D341Med (cell line): ENCODE data around the gene DPYSL3.
A peak's percentile ranks its signal among the peaks of the same experiment; 100 is the strongest.
"Not testable (repeated sequence)": the region's sequence is repeated elsewhere in the genome, so short reads cannot be mapped to it uniquely, and the experiment has no call there.

Experiments
- DNase-seq: peaks from one replicate; pipeline ENCODE4 v3.0.0; 2012; ENCODE audit warnings: low spot score

DPYSL3 gene

GRCh38 chr5:147509710-147510651 is at the start of gene DPYSL3:
Gene DPYSL3 (minus strand): TSS chr5:147510068. CDS start chr5:147509858, 210 bp downstream.
- peak; percentile 83 for DNase-seq

- peak; percentile 72 for DNase-seq
Measured at GRCh38 chr5:147558826-147559225, 49.0 kb upstream of the DPYSL3 start.

GRCh38 chr5:147557876-147558745 is 48.2 kb upstream of the DPYSL3 start:
- no peak for DNase-seq

GRCh38 chr5:147555176-147555575 is 45.3 kb upstream of the DPYSL3 start:
- DNase-seq = no peak

- DNase-seq = no peak
Measured at GRCh38 chr5:147554261-147554817, 44.5 kb upstream of the DPYSL3 start.

- DNase-seq = not testable (repeated sequence)
Measured at GRCh38 chr5:147553817-147554216, 43.9 kb upstream of the DPYSL3 start.

- DNase-seq = no peak
Measured at GRCh38 chr5:147552897-147553296, 43.0 kb upstream of the DPYSL3 start.

GRCh38 chr5:147551677-147552076 is 41.8 kb upstream of the DPYSL3 start:
- DNase-seq = no peak

- no peak for DNase-seq
Measured at GRCh38 chr5:147547730-147548129, 37.9 kb upstream of the DPYSL3 start.

- no peak for DNase-seq
Measured at GRCh38 chr5:147544556-147544955, 34.7 kb upstream of the DPYSL3 start.

GRCh38 chr5:147539053-147539452 is 29.2 kb upstream of the DPYSL3 start:
- DNase-seq = no peak

- no peak for DNase-seq
Measured at GRCh38 chr5:147538236-147538635, 28.4 kb upstream of the DPYSL3 start.

- DNase-seq = no peak
Measured at GRCh38 chr5:147534172-147534951, 24.5 kb upstream of the DPYSL3 start.

- no peak for DNase-seq
Measured at GRCh38 chr5:147532156-147532555, 22.3 kb upstream of the DPYSL3 start.

- no peak for DNase-seq
Measured at GRCh38 chr5:147530530-147531389, 20.9 kb upstream of the DPYSL3 start.

GRCh38 chr5:147523069-147523468 is 13.2 kb upstream of the DPYSL3 start:
- no peak for DNase-seq

GRCh38 chr5:147522435-147522834 is 12.6 kb upstream of the DPYSL3 start:
- DNase-seq = peak; percentile 48

- DNase-seq = no peak
Measured at GRCh38 chr5:147520450-147520849, 10.6 kb upstream of the DPYSL3 start.

- DNase-seq = no peak
Measured at GRCh38 chr5:147519380-147519779, 9.5 kb upstream of the DPYSL3 start.

GRCh38 chr5:147517383-147517782 is 7.5 kb upstream of the DPYSL3 start:
- DNase-seq = no peak

GRCh38 chr5:147515269-147515668 is 5.4 kb upstream of the DPYSL3 start:
- peak; percentile 39 for DNase-seq
